HG03565 (cell line): Measurements from ENCODE around the gene FAXC.
"Not testable (repeated sequence)": the region's sequence is repeated elsewhere in the genome, so short reads cannot be mapped to it uniquely, and the experiment has no call there.

Experiments
- ATAC-seq: cut with Tn5 transposase; IDR thresholded peaks from one replicate; pipeline ENCODE4 v1.9.1; 2021; ENCODE audit warnings: mild to moderate bottlenecking, moderate library complexity; ENCODE audit not compliant: unreplicated experiment

The FAXC gene

DNA sequence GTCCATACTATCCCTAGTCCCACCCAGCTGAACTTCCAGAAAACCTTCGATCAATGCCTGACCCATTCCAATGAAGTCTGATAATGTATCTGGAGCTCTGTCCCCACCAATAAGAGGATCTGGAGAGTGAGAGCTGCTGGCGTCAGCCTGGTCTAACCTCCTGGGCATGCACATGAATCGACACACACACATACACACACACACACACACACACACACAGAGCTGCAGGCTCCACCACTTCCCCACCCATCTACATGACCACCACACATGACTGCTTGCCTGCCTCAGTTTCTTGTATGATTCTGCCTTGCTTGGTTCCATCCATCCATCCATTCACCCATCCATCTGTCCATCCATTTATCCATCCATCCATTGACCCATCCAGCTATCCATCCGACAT, 60.8 kb downstream of the FAXC start:
- no peak for ATAC-seq

DNA sequence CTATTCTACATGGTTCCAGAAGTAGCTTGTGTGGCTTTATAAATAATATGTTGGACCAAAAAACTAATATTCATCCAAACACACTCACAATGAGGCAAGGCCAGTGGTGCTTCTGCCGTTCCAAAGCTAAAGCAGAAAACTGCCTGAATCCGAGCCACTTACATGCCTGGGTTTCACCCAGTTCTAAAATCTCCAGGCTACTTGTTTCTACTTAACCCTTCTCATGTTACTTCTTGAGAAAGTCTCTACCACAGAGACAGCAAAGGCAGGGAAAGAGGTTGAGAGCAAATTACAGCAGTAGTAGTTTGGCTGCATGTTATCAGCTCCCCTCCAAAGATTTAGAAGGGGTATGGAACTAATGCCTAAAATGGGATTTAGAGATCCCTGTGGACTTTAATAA, 62.0 kb downstream of the FAXC start:
- ATAC-seq = no peak

DNA sequence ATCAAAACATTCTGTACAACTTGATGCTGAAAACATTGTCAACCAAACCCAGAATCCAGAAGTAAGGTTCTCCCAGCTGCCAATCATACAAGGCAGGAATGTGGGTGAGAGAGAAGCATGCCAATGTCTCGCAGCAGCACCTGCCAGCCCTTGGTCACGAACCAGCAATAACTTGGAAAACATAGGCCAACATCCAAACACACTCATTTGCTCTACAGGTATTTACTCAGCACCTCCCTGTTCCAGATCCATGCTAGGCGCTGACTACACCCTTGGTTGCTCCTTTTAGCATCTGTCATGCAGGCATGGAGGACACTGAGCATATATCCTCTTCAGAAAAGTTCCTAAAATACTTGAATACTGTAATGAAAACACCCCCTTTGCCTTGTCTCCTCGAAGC, 63.6 kb downstream of the FAXC start:
- no peak for ATAC-seq

DNA sequence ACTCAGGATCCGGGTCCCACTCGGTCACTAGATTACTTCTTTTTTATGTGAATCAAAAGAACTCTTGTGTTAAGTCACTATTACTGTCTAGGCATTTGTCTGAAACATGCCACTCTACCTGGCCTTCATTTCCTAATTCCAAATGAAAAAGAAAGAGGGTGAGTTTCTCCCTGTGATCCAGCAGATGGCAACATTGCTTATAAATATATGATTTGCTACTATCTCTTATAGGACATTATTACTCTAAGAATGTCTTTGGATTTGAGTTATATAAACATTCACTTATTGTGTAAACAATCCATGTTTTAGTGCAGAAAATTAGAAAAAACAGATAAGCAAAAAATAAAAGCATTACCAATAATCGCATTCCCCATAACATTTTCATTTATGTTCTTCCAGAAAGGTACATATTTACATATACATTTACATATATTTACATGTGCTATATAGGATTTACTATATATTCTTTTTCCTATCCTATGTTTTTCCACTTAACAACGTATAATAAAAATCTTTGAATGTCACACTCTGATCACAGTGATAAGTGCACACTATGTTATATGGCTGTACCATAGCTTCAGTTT, 66.9 kb downstream of the FAXC start:
- ATAC-seq = no peak

DNA sequence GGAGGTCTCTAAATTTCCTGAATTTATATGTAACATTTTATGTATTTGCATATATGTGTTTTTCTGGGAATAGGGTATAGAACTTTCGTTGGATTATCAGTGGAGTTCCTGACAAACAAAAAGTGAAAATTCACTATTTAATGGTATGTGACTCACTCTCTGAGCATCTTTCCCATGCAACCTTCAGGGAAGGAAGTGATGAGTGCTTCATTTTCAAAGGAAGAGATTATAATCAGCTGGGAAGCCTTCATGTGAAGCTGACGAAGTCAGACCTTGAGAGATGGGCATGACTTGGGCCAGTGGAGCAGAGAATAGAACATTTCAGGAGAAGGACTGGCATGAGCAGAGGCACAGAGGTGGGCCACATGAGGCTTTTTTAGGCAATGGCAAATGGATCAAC, 72.7 kb downstream of the FAXC start:
- ATAC-seq = no peak

DNA sequence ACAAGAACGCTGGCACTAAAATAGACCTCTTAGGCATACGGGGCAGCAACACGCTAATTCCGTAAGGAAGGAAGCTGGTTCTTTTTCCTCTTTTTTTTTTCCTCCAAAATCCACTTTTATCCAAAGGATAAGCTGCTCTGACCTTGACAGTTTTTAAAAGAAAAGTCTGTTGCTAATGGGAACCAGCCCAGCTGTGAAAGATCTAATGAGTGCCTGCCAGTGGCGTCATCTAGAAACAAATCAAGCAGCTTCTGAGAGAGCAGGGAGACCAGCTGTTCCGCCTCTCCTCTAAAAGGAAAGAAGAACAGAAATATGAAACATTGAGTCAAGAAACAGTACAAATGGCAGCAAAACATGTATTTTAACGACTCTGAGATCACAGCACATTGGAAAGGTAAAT, 78.6 kb downstream of the FAXC start:
- ATAC-seq = no peak

DNA sequence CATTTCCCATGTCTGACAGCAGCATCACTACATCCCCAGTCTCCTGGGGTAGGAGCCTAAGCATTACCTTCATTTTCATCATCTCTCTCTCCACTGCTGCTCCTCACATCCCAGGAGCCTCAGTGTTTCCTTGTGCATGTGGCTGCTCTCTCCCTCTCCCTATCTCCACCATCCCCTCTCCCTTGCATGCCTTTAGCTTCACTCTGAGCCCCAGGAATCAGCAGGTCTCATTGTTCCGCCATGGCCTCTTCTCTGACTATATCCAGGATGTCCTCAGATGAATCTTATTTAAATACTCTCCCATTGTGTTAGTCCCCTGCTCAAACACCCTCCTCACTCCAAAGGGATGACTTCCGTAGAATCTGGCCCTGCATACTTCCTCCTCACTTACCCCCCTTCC, 79.4 kb downstream of the FAXC start:
- ATAC-seq = no peak

DNA sequence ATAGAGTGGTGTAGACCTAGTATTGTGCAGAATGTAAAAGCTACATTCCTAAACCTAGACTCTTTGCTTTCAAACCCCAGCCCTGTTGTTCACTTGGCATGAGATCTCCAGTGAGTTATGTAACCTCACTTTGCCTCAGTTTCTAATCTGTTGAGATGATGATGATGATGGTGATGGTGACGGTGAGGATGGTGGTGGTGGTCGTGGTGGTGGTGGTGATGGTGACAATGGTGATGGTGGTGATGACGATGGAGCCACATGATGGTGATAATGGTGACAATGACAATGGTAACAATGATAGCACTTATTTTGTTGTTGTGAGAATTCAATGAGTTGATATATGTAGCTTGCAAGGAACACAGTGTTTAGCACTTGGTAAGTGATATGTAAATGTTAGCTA, 80.3 kb downstream of the FAXC start:
- ATAC-seq = no peak

DNA sequence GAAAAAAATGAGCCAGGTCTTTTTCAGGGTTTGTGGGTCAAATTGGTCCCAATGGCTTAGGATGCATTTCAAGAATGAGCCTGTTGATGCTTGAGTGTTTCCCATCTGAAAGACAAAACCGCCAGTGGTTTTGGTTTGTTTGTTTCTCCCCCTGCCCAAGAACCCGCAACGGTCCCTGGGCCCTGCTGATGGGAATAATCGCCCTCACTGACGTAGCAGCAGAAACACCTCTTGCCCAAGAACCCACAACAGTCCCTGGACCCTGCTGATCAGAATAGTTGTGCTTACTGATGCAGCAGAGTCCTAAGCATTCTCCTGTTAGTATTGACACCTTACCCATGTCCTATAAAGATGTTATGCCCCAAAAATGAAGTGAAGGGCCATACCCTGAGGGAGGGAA, 82.5 kb downstream of the FAXC start:
- ATAC-seq = not testable (repeated sequence)

DNA sequence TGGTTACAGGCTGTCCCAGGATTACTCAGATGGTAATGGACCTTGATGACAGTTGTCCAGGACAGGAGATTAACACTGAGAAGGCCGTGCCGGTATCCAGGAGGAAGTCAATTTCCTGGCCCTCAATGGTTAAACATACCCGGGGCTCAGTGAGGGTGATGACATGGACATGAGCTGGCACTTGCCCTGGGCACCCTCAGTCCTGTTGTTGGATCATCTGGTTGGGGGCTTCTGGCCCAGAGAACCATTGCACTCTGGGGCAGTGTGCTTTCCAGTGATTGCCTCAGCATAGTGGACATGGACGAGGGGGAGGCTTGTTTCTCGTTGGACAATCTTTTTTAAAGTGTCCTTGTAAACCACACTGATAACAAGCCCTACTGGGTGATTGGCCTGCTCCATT, 84.0 kb downstream of the FAXC start:
- not testable (repeated sequence) for ATAC-seq

DNA sequence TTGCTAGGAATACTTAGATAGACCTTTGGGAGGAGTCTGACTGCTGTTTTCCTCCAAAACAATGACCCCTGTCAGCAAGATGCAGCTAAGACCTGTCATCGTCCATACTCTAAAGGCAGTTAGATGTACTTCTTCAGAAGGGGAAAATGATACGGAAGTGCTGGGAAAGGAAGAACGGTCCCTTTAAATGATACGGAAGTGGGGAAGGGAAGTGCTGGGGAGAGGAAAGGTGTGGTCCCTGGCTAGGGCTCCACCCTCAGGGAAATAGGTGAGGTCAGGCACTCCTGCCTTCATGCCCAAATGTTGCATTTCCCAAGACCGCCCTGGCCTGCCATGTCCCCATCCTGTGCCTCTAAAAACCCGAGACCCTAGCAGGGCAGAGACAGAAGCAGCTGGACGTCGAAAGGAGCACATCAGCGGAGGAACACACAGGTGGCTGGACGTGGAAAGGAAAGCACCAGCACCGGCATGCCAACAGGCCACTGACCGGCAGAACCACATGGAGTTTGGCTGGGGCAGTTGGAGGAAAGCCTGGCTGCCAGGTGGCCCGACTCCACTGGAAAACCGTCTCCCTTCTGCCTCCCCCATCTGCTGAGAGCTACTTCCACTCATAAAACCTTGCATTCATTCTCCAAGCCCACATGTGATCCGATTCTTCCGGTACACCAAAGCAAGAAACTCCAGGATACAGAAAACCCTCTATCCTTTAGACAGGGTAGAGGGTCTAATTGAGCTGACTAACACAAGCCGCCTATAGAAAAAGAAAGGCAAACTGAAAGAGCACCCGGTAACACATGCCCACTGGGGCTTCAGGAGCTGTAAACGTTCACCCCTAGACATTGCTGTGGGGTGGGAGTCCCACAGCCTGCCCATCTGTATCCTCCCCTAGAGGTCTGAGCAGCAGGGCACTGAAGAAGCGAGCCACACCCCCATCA, 94.6 kb downstream of the FAXC start:
- no peak for ATAC-seq

DNA sequence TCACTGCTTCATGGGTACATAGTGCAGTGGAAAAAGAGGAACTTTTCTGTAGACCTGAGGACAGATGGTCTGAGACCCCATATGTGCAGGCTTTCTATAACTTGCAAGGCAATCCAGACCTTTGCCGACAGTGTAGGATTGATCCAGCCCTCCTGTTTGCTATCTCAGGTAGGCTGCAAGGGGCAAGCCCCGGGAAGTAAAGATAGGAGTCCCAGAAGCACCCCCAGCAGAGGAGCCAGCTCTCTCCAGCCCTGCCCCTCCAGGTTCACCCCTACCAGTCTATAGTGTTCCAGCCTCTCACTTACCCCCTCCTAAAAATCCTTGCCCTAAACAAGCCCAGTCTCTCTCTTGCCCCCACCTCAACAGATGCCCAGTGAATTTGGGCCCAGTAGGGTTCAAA, 96.2 kb downstream of the FAXC start:
- ATAC-seq = no peak

DNA sequence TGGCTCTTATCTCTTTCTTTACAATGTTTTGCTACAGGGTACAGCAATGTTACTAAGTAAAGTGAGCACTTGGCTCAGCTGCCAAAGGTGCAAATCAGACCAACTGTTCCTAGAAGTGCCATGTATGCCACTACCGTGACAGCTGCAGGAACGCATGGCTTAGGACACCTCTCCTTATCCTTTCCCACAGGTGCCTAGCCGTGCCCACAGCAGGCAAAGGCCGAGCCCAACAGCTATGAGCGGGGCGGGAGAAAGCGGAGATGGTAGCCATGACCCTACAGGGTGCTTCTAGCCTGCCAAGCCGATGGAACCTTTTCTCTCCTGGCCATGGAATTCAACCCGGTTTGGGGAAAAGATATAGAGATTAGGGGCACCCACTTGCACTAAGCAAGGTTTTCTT, 97.1 kb downstream of the FAXC start:
- ATAC-seq = no peak

DNA sequence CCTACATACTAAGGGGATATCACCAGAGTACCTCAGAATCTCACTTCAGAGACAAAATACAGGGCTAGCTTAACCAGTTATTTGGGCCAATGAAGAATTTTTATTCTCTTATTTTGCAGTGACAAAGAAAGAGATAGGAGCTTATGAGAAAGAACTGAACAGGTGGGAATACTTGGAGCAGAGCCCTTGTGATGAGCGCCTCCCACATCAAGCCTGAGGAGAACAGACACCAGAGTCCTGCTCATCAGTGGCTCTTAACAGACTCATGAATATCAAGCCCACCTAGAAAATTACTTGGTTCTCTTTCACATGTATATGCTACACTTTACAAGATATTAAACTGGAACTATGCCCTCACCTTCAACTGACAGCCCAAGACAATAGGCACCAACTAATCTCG, 99.0 kb downstream of the FAXC start:
- no peak for ATAC-seq

DNA sequence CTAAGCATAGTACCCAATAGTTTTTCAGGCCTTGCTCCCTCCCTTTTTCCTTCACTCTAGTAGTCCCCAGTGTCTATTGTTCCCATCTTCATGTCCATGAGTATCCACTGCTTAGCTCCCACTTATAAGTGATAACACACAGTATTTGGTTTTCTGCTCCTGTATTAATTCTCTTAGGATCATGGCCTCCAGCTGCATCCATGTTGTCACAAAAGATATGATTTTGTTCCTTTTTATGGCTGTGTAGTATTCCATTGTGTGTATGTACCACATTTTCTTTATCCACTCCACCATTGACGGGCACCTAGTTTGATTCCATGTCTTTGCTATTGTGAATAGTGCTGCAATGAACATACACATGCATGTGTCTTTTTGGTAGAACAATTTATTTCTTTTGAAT, 102.9 kb downstream of the FAXC start:
- ATAC-seq = no peak

DNA sequence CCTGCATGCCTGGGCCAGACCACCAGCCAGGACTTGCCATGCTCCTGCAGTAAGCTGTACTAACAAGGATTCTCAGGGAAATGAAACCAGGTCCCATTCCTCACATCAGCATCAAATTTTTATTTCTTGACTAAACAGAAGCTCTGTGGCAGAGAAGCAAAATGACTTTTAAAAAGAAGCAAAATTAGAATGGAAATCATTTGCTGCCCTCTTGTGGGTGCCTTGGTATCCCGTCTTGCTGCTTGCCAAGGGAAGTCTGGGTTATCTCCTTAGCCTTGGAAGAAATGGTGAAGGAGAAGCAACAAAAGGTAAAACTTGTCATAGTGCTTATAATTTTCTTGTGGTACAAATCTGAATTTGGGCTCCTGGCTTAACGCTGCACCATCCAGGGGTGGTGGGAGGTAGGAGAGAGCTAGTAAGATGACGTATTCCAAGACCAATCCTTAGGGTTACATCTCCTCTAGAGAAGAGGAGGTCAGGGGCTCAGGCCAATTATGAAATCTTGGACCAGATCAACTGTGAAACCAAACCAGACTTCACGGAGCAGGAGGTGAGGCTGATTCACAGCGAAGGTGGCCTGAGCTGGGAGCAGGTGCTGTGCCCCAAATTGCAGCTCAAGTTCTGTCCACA, 107.5 kb downstream of the FAXC start:
- no peak for ATAC-seq

DNA sequence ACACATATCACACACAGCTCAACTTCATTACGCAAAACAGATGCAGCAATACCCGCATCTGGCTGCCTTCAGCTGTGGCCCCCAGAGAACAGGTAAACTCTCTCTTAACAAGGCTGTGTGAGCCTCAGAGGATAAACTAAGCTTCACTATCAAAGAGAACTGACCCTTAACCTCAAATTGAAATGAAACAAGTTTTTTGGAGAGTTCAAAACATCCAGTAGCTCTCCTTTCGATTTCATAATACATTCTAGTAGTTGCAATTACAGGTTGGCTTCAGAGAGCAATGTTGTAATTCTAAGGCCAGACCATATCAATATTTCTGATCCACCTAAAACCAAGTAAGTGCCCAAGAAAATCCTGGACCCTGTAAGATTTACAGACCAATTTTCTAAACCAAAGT, 113.5 kb downstream of the FAXC start:
- no peak for ATAC-seq

DNA sequence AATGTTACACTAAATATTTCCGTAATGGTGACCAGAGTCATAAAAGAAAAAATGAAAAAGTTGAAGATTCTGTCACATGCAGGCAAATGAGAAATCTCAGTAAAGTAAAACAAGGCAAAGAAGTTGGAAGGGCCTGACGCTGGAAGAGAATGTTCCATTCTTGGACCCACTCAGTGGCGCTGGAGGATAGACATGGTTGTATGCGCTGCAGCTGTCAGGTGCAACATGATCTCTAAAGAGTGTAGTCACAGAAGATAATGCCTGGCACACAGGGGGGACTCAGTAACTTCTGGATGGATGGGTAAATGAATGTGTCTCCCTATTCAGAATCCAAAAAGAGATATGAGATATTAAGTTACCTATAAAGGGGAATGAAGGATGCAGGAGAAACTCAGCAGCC, 116.3 kb downstream of the FAXC start:
- no peak for ATAC-seq

DNA sequence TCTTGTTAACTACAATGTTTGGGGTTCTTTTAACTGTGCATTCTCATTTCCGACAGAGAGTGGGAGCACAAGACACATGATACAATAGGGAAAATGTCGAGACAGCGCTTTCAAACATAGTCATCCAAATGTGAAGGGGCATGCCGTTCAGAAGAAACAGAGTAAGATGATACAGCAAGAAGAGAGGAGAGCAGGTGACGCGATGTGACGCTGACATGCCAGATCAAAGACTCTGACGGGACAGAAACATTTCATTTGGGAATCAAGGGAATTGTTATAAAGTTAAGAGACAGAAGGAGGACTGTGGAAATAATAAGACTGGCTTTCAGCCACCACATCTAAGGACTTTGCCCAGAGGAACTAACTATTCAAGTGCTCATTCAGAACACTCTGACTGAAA, 117.4 kb downstream of the FAXC start:
- no peak for ATAC-seq

DNA sequence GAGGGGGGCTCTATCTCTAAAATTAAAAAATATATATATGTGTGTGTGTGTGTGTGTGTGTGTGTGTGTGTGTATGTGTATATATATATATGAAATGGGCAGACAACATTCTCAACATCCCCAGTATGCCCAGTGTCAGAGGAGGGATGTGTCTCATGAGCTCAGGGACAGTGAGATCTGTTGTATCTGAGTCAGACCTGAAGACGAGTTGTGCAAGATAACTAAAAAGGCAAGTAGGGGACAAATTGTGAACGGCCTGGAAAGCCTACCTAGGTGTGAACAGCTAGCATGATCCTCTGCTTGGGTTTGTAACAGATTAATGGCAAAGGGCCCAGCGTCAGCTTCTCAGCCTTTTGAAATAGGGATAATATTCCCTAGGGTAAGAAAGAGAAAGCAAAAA, 124.3 kb downstream of the FAXC start:
- ATAC-seq = no peak
